Measurements from ENCODE around the gene SDC4. TPM values are rescaled to one million over a fixed set of nuclear protein-coding genes. Genes with fewer than 3 reads are reported as not detected.
A peak's percentile ranks its signal among the peaks of the same experiment; 100 is the strongest.

The SDC4 gene
- total RNA-seq, 3 donors from 2014 or later: 114 to 145 (median 122) TPM

DNA sequence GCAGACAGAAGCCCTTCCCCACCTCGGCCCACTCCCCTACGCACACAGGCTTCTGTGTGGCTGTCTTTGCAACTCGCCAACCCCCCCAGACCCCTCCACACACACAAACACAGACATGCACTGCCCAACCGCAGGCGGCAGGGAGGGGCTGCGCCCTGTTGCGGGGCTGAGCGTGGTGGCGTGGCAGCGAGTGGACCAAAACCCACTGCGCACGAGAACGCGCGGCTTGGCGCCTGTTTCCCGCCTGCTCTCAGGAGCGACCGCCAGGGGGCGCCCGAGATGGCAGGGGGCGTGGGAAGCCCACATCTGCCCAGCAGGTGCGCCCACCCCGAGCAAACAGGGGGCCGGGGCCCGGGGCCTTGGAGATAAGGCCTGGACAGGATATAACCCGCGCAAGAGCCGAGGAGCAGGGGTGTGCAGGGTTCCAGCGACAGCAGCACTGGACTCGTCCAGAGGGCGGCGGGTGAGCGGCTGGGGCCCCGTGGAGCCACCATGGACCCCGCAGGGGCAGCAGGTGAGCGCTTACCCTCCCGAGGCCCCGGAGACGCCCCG, 41.7 kb downstream of the SDC4 start, which contains the start of gene RBPJL:
Gene RBPJL (plus strand): TSS at position 410 of the 552 bp plus-strand sequence. CDS start 83 bp downstream, at position 493.
- TF ChIP-seq, protein P1, sequence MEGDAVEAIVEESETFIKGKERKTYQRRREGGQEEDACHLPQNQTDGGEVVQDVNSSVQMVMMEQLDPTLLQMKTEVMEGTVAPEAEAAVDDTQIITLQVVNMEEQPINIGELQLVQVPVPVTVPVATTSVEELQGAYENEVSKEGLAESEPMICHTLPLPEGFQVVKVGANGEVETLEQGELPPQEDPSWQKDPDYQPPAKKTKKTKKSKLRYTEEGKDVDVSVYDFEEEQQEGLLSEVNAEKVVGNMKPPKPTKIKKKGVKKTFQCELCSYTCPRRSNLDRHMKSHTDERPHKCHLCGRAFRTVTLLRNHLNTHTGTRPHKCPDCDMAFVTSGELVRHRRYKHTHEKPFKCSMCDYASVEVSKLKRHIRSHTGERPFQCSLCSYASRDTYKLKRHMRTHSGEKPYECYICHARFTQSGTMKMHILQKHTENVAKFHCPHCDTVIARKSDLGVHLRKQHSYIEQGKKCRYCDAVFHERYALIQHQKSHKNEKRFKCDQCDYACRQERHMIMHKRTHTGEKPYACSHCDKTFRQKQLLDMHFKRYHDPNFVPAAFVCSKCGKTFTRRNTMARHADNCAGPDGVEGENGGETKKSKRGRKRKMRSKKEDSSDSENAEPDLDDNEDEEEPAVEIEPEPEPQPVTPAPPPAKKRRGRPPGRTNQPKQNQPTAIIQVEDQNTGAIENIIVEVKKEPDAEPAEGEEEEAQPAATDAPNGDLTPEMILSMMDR (IDR thresholded peaks at IDR 0.05): peak; percentile 55
- no peak within 1 kb of the TSS for H3K4me3 ChIP-seq
- H3K36me3 ChIP-seq (ENCODE audit: low read depth): no peaks in the 10 kb centered on the region
- DNase-seq (peak in 1 of 3 donors; percentile 50), ATAC-seq (peak; percentile 44)
- H3K9me3 ChIP-seq: no peaks in the 10 kb centered on the region
- H3K4me1 ChIP-seq (ENCODE audit: low read depth): no peaks in the 10 kb centered on the region
- intact Hi-C loops (cut with DNase I, micrococcal nuclease): no loop called here

GRCh38 chr20:45305262-45305661, 43.0 kb downstream of the SDC4 start:
- no peaks in the 10 kb centered on the region for H3K4me1 ChIP-seq (ENCODE audit: low read depth)
- ATAC-seq (peak; percentile 26), DNase-seq (no peak)
- no peaks in the 10 kb centered on the region for H3K36me3 ChIP-seq (ENCODE audit: low read depth)
- TF ChIP-seq, protein P1 (IDR thresholded peaks at IDR 0.05): no peak
- H3K9me3 ChIP-seq: no peaks in the 10 kb centered on the region
- H3K4me3 ChIP-seq: no peak overlapping the region
- intact Hi-C loops (cut with DNase I, micrococcal nuclease): no loop called here

- H3K4me3 ChIP-seq: no peak overlapping the region
- TF ChIP-seq, protein P1 (IDR thresholded peaks at IDR 0.05): no peak
- H3K36me3 ChIP-seq (ENCODE audit: low read depth): no peaks in the 10 kb centered on the region
- intact Hi-C loops (cut with DNase I, micrococcal nuclease): no loop called here
- no peaks in the 10 kb centered on the region for H3K9me3 ChIP-seq
- DNase-seq (no peak), ATAC-seq (no peak)
- no peaks in the 10 kb centered on the region for H3K4me1 ChIP-seq (ENCODE audit: low read depth)
Observed at GRCh38 chr20:45304464-45304999, 43.7 kb downstream of the SDC4 start.

GRCh38 chr20:45303586-45304463, 44.4 kb downstream of the SDC4 start:
- no peaks in the 10 kb centered on the region for H3K4me1 ChIP-seq (ENCODE audit: low read depth)
- ATAC-seq (no peak), DNase-seq (no peak)
- no peaks in the 10 kb centered on the region for H3K9me3 ChIP-seq
- no peaks in the 10 kb centered on the region for H3K36me3 ChIP-seq (ENCODE audit: low read depth)
- TF ChIP-seq, protein P1 (IDR thresholded peaks at IDR 0.05): no peak
- H3K4me3 ChIP-seq: no peak overlapping the region
- intact Hi-C loops (cut with DNase I, micrococcal nuclease): no loop called here

DNA sequence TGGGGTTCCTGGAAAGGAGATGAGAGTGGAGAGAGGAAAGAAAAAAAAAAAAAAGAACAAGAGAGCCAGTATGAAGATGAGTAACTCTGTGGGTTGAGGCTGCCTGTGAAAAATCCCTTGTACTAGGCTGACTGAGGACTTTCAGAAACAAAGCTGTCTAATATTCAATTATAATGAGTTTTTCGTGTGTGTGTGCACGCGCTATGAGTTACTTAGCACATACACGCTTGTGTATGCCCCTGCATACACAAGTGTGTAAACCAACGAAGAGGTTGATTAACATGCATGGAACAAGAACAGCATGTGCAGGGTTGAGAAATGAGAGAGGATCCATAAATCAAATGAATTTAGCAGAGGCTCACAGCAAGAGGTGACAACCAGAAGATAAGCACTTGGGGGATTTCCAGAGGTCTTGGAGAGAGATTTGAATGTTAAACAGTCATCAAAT, 46.4 kb downstream of the SDC4 start:
- DNase-seq (no peak), ATAC-seq (no peak)
- no peaks in the 10 kb centered on the region for H3K9me3 ChIP-seq
- TF ChIP-seq, protein P1 (IDR thresholded peaks at IDR 0.05): no peak
- H3K4me1 ChIP-seq (ENCODE audit: low read depth): no peaks in the 10 kb centered on the region
- no peaks in the 10 kb centered on the region for H3K36me3 ChIP-seq (ENCODE audit: low read depth)
- intact Hi-C loops (cut with DNase I, micrococcal nuclease): no loop called here
- H3K4me3 ChIP-seq: no peak overlapping the region

All from mucosa of descending colon (tissue), 3 donors.